ENCODE results near the gene USH1C.

USH1C gene

GRCh38 chr11:17543574-17544180 lies 539 bp downstream of the USH1C start:
- peak; percentile 48 for DNase-seq

- peak; percentile 36 for DNase-seq
Observed at GRCh38 chr11:17543041-17543440, 1.2 kb downstream of the USH1C start.

GRCh38 chr11:17542249-17542648 lies 2.0 kb downstream of the USH1C start:
- peak; percentile 72 for DNase-seq

- DNase-seq: peak; percentile 15
Observed at GRCh38 chr11:17541330-17541885, 2.8 kb downstream of the USH1C start.

- no peak for DNase-seq
Observed at GRCh38 chr11:17540807-17541206, 3.4 kb downstream of the USH1C start.

- DNase-seq: peak; percentile 72
Observed at GRCh38 chr11:17538731-17539130, 5.5 kb downstream of the USH1C start.

GRCh38 chr11:17538054-17538453 lies 6.2 kb downstream of the USH1C start:
- no peak for DNase-seq

GRCh38 chr11:17537261-17537660 lies 7.0 kb downstream of the USH1C start:
- no peak for DNase-seq

GRCh38 chr11:17535488-17535887 lies 8.7 kb downstream of the USH1C start:
- DNase-seq: no peak

- no peak for DNase-seq
Observed at GRCh38 chr11:17533778-17534415, 10.3 kb downstream of the USH1C start.

GRCh38 chr11:17533341-17533740 lies 10.9 kb downstream of the USH1C start:
- DNase-seq: no peak

- no peak for DNase-seq
Observed at GRCh38 chr11:17532784-17533183, 11.4 kb downstream of the USH1C start.

- peak; percentile 91 for DNase-seq
Observed at GRCh38 chr11:17531636-17532113, 12.5 kb downstream of the USH1C start.

GRCh38 chr11:17531071-17531600 lies 13.1 kb downstream of the USH1C start:
- DNase-seq: peak; percentile 95

- no peak for DNase-seq
Observed at GRCh38 chr11:17529844-17530185, 14.4 kb downstream of the USH1C start.

GRCh38 chr11:17528906-17529843 lies 15.0 kb downstream of the USH1C start:
- DNase-seq: peak; percentile 66

- peak; percentile 75 for DNase-seq
Observed at GRCh38 chr11:17528181-17528691, 16.0 kb downstream of the USH1C start.

- DNase-seq: no peak
Observed at GRCh38 chr11:17527628-17527995, 16.6 kb downstream of the USH1C start.

GRCh38 chr11:17526931-17527627 lies 17.1 kb downstream of the USH1C start:
- no peak for DNase-seq

GRCh38 chr11:17526326-17526725 lies 17.9 kb downstream of the USH1C start:
- no peak for DNase-seq

- DNase-seq: peak; percentile 78
Observed at GRCh38 chr11:17525570-17525969, 18.6 kb downstream of the USH1C start.

GRCh38 chr11:17524221-17524620 lies 20.0 kb downstream of the USH1C start:
- DNase-seq: no peak
